GM10266 (cell line): ENCODE results near the gene TPSB2.

Source experiments
- DNase-seq: peaks from one replicate; pipeline ENCODE4 v3.0.0; 2012; ENCODE audit errors: extremely low spot score
- TF ChIP-seq, protein P1 (sequence below): IDR thresholded peaks from 2 replicates; pipeline ENCODE4 v1.5.1; 2012; ENCODE audit warnings: mild to moderate bottlenecking, low read depth; ENCODE audit not compliant: control insufficient read depth, insufficient read depth; ENCODE audit errors: missing control alignments

TPSB2 gene

DNA sequence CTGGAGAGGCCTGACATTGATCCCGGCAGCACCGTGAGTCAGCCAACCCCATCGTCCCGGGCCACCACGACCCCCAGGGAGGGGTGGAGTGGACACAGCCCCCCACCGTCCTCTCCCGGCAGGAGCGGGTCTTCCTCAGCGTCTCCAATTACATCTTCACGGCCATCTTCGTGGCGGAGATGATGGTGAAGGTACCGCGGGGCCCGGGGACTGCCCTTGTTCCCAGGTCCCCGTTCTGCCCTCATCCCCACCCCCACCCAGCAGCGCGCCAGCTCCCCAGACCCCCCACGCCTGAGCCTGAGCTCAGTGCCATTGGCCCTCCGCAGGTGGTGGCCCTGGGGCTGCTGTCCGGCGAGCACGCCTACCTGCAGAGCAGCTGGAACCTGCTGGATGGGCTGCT is 19.5 kb downstream of the TPSB2 start:
- TF ChIP-seq, protein P1, sequence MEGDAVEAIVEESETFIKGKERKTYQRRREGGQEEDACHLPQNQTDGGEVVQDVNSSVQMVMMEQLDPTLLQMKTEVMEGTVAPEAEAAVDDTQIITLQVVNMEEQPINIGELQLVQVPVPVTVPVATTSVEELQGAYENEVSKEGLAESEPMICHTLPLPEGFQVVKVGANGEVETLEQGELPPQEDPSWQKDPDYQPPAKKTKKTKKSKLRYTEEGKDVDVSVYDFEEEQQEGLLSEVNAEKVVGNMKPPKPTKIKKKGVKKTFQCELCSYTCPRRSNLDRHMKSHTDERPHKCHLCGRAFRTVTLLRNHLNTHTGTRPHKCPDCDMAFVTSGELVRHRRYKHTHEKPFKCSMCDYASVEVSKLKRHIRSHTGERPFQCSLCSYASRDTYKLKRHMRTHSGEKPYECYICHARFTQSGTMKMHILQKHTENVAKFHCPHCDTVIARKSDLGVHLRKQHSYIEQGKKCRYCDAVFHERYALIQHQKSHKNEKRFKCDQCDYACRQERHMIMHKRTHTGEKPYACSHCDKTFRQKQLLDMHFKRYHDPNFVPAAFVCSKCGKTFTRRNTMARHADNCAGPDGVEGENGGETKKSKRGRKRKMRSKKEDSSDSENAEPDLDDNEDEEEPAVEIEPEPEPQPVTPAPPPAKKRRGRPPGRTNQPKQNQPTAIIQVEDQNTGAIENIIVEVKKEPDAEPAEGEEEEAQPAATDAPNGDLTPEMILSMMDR: no peak
- DNase-seq: no peak

- no peak for DNase-seq
- TF ChIP-seq, protein P1: no peak
Observed at GRCh38 chr16:1209081-1209480, 20.9 kb downstream of the TPSB2 start.

GRCh38 chr16:1208239-1208830 is 21.6 kb downstream of the TPSB2 start:
- TF ChIP-seq, protein P1: no peak
- no peak for DNase-seq

GRCh38 chr16:1206786-1207185 is 23.2 kb downstream of the TPSB2 start:
- TF ChIP-seq, protein P1: no peak
- no peak for DNase-seq

DNA sequence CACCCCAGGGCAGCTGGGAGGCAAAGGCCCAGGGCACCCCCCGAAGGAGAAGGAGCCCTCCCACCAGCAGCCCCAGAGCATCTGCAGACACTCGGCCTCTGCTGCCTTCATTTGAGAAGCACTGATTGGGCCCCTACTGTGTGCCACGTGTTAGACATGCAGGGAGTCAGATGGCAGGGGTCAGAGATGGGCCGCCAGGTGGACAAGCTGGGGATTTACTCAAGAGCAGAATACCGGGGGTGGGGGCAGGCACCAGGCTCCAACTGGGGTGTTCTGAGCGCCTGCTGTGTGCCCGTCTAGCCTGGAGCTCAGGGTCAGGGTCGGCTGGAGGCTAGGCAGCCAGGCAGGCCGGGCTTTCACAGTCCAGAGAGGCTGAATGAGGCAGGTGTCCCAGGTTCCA is 23.7 kb downstream of the TPSB2 start:
- DNase-seq: no peak
- TF ChIP-seq, protein P1: no peak

GRCh38 chr16:1204933-1205332 is 25.1 kb downstream of the TPSB2 start:
- no peak for DNase-seq
- TF ChIP-seq, protein P1: no peak

DNA sequence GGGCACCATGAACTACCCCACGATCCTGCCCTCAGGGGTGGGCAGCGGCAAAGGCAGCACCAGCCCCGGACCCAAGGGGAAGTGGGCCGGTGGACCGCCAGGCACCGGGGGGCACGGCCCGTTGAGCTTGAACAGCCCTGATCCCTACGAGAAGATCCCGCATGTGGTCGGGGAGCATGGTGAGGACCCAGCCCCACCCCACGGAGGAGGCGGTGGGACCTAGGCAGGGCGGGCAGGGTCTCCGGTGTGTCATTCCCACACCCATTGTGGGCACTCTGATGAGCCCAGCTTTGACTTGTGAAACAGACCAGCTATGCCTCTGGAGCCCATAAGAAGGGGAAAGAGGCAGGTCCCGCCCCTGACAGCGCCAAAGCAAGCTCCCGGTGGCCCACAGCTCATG is 27.7 kb downstream of the TPSB2 start:
- TF ChIP-seq, protein P1: no peak
- no peak for DNase-seq
